Brain microvascular endothelial cell (primary cell): ENCODE data around the gene ZNG1B.
"Not testable (repeated sequence)": the region's sequence is repeated elsewhere in the genome, so short reads cannot be mapped to it uniquely, and the experiment has no call there.

Experiments
- DNase-seq: peaks from one replicate; pipeline ENCODE4 v3.0.0-alpha.2; 2020
- H3K27ac ChIP-seq: fragments of 250-450 bp; sonication (Bioruptor Pico); 2 replicates; pipeline ENCODE4 v1.5.1; 2020; ENCODE audit warnings: mild to moderate bottlenecking, moderate library complexity
- H3K27me3 ChIP-seq: fragments of 250-450 bp; sonication (Bioruptor Pico); replicated peaks from 2 replicates; pipeline ENCODE4 v1.5.1; 2020; ENCODE audit warnings: mild to moderate bottlenecking
- H3K36me3 ChIP-seq: fragments of 250-450 bp; sonication (Bioruptor Pico); replicated peaks from 2 replicates; pipeline ENCODE4 v1.5.1; 2020; ENCODE audit warnings: mild to moderate bottlenecking
- H3K4me3 ChIP-seq: 2 replicates; pipeline ENCODE4 v1.5.1; 2011; ENCODE audit warnings: low read depth, mild to moderate bottlenecking, control low read depth, low read length, moderate library complexity
- in situ Hi-C: cut with HindIII; loops from 2 replicates; pipeline ENCODE4 v1.10.0; 2017; ENCODE audit warnings: low sequenced_read_pairs, low pct_ligation_motif_present

Gene ZNG1B

GRCh38 chr2:113510913-113511312, 73.4 kb downstream of the ZNG1B start:
- in situ Hi-C loops, H3K27ac ChIP-seq, H3K27me3 ChIP-seq, H3K4me3 ChIP-seq, H3K36me3 ChIP-seq, DNase-seq: not testable (repeated sequence)

- H3K27me3 ChIP-seq, H3K4me3 ChIP-seq, in situ Hi-C loops, H3K27ac ChIP-seq, H3K36me3 ChIP-seq, DNase-seq: not testable (repeated sequence)
Measured at GRCh38 chr2:113511859-113512258, 74.4 kb downstream of the ZNG1B start.

- H3K36me3 ChIP-seq, H3K4me3 ChIP-seq, in situ Hi-C loops, H3K27me3 ChIP-seq, H3K27ac ChIP-seq, DNase-seq: not testable (repeated sequence)
Measured at GRCh38 chr2:113515457-113515856, 78.0 kb downstream of the ZNG1B start.

- H3K36me3 ChIP-seq, in situ Hi-C loops, H3K27ac ChIP-seq, H3K27me3 ChIP-seq, H3K4me3 ChIP-seq, DNase-seq: not testable (repeated sequence)
Measured at GRCh38 chr2:113515995-113516394, 78.5 kb downstream of the ZNG1B start.

DNA sequence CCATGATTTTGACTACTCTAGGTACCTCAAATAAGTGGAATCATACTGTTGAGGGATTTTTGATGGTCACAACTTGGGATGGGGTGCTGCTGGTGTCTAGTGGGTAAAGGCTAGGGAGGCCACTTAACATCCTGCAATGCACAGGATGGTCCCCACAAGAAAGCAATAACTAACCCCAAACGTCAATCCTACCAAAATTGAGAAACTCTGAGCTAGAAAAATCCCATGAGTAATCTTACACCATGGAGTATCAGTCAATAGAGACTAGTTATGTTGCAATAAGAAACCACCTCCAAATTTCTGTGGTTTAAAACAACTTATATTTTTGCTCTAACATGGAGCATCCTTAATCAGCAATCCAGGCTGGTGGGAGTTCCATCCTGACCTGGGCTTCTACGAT, 79.5 kb downstream of the ZNG1B start:
- in situ Hi-C loops, H3K27me3 ChIP-seq, H3K36me3 ChIP-seq, H3K4me3 ChIP-seq, H3K27ac ChIP-seq, DNase-seq: not testable (repeated sequence)

DNA sequence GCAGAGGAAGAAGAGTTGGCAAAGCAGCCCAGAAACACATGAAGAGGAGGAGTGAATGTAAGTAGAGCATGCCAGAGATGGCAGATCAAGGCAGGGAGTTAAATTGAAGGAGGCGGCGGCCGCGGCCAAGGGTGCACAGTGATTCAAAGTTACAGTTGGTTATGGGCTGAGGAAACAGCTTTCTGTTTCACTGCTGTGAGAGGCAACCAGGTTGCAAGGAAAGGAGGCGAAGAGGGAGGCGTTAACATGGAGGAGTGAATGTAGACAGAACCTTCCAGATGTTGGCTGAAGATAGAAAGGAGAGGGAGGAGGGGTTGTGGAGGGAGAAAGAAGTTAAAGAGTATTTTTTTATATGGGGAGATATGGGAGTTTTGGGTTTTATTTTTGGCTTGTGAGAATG, 83.3 kb downstream of the ZNG1B start:
- H3K27me3 ChIP-seq, H3K4me3 ChIP-seq, in situ Hi-C loops, H3K36me3 ChIP-seq, H3K27ac ChIP-seq, DNase-seq: not testable (repeated sequence)

- H3K27me3 ChIP-seq, H3K4me3 ChIP-seq, H3K27ac ChIP-seq, in situ Hi-C loops, H3K36me3 ChIP-seq, DNase-seq: not testable (repeated sequence)
Measured at GRCh38 chr2:113521492-113521891, 84.0 kb downstream of the ZNG1B start.

DNA sequence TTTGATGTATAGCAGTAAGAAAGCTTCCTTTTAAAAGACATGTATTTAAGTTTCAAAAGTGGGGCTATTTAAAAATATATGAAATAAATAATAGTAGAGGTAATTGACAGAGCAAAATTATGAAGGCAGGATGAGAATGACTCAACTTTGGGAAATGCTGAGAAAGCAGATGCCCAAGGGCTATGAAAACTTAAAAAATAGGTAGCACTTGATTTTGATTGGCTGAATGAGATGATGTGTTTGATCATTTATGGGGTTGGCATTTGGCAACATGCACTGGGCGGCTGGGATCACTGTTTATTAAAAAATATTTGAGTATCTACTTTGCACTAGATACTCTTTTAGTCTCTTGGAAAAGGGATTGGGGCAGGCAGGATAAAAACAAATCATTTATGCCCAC, 87.5 kb downstream of the ZNG1B start:
- H3K4me3 ChIP-seq, H3K27ac ChIP-seq, DNase-seq, in situ Hi-C loops, H3K27me3 ChIP-seq, H3K36me3 ChIP-seq: not testable (repeated sequence)

DNA sequence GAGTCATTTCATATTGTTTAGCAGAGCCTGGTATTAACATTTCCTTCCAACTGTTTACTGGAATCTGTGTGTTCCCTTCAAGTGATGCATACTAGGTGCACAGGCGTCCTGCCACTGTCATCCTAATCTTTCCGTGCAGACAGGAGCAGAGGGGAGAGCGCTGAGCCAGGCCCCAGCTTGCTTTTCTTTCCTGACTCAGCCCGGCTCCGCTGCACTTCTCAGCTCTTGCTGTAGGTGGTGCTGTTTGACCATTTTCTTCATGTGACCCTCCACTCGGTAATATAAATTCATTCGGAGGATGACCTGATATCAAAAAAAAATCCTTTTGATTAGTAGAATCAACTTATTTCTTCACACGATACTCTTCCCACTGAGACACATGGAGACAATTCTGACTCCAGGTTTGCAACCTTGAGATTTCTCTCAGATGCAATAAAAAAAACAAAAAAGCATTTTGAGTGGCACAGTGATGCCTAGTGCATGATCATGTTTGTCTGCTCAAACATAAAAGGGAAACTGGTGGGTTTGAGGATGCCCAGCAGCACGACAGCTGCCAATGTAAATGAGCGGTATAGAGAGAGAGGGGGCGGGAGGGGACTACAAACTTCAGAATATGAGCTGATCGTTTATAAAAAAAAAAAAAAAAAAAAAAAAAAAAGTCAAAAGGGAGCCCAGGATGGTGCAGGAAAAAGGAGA, 90.0 kb downstream of the ZNG1B start:
- H3K36me3 ChIP-seq, H3K4me3 ChIP-seq, H3K27me3 ChIP-seq, DNase-seq, in situ Hi-C loops, H3K27ac ChIP-seq: not testable (repeated sequence)

- H3K27ac ChIP-seq, in situ Hi-C loops, H3K4me3 ChIP-seq, H3K27me3 ChIP-seq, H3K36me3 ChIP-seq, DNase-seq: not testable (repeated sequence)
Measured at GRCh38 chr2:113528126-113528525, 90.6 kb downstream of the ZNG1B start.

DNA sequence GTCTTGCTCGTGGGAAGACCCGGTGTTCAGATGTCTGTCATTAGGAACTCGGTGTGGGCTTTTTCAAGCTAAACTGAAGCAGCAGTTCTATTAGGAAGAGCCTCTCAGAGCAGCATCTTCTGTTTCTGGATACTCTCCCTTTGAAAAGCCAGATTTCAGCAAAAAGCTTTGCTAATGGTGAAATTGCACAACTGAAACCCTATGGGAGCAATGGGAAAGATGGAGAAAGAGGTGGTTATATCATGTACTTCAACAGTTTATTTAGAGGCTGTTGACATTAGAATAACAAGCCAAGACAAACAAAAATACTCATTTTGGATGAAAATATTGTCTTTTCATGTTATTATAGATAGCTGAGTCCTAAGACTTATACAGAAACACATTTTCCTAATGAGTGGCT, 91.4 kb downstream of the ZNG1B start:
- in situ Hi-C loops: not testable (repeated sequence)

DNA sequence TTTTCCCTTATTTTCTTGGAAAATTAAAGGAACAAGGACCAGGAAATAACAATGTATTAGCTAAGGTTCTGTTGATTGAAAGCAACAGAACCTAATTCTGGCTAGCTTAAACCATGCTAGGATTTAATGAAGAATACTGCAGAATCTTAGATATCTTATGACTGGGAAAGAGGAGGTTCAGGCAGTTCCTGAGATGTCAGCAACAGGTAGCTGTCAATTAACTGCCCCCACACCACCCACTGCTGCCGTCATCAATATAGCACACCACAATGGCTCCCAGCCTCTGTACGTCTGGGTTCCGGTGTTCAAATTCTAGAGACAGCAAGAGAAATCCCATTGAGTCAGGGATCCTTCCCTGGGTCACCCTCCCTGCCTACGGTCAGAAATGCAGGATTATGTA, 95.5 kb downstream of the ZNG1B start:
- DNase-seq, H3K27ac ChIP-seq, H3K4me3 ChIP-seq, in situ Hi-C loops, H3K36me3 ChIP-seq, H3K27me3 ChIP-seq: not testable (repeated sequence)

More for the DNA sequence above, 91.4 kb downstream of the ZNG1B start:
- H3K36me3 ChIP-seq, DNase-seq, H3K27me3 ChIP-seq, H3K27ac ChIP-seq, H3K4me3 ChIP-seq: not testable (repeated sequence)

GRCh38 chr2:113536573-113536972, 99.1 kb downstream of the ZNG1B start:
- DNase-seq, H3K4me3 ChIP-seq, H3K36me3 ChIP-seq, H3K27ac ChIP-seq, in situ Hi-C loops, H3K27me3 ChIP-seq: not testable (repeated sequence)

DNA sequence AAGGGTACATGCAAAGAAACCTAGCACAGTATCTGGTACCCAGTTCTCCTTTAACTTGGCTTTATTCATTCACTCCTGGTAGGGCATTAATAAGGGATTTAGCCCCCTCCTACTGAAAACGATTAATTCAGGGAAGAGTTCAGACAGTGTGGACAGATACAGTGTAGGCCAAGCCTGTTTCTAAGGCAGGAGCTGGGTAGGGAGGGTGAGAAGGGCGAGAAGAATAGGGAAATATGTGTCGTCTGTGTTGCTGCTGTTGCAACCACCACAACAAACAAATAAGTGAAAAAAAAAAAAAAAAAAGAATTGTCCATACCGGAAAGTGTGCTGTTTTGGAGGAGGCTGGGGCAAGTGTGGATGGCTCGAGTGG, 103.3 kb downstream of the ZNG1B start:
- H3K27me3 ChIP-seq, H3K4me3 ChIP-seq, in situ Hi-C loops, H3K36me3 ChIP-seq, DNase-seq, H3K27ac ChIP-seq: not testable (repeated sequence)

DNA sequence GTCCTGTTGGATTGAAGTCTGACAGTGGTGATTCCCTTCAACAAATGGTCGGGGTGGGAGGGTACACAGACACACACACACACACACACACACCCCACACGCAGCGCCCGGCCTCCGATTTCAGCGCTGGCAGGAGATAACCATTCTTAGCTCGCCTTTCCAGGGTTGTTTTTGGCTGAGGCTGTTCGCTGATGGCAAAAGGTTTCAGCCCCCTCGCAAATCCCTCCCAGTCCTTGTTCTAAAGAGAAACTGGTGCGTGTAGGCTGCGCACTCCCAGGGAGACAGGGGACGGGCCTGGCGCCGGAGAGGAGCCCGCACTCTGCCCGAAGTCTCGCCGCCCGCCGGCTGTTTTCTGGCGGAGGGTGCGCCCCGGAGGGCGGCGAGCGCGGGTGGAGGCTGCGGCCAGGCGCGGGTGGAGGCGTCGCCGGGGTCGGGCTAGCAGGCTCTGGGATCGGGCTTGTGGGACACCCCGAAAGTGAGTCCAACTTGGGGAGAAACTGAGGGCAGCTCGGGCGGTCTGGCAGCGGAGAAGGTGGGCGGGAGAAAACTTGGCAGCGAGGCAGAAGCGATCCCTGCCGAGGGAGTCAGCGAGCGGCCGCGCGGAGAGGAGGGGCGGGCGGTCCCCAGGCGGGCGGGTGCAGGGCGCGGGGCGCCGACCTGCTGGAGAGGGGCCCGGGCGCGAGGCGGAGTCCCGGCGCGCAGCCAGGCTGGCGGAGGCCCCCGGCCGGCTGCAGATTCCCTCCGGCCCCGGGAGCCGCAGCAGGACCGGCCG, 103.9 kb downstream of the ZNG1B start:
- H3K27me3 ChIP-seq, in situ Hi-C loops, H3K27ac ChIP-seq, DNase-seq, H3K36me3 ChIP-seq: not testable (repeated sequence)
- peak overlapping the region; percentile 47 for H3K4me3 ChIP-seq
